NCI-H2107 treated with DMSO at 0.1 percent for 48 hours (cell line): ENCODE results near the gene FGF5.
"Not testable (repeated sequence)": the region's sequence is repeated elsewhere in the genome, so short reads cannot be mapped to it uniquely, and the experiment has no call there.

Experiments
- DNase-seq: peaks from one replicate; lab custom pipeline; 2025; ENCODE audit not compliant: unreplicated experiment; lab: John Stamatoyannopoulos, UW

FGF5 gene

DNA sequence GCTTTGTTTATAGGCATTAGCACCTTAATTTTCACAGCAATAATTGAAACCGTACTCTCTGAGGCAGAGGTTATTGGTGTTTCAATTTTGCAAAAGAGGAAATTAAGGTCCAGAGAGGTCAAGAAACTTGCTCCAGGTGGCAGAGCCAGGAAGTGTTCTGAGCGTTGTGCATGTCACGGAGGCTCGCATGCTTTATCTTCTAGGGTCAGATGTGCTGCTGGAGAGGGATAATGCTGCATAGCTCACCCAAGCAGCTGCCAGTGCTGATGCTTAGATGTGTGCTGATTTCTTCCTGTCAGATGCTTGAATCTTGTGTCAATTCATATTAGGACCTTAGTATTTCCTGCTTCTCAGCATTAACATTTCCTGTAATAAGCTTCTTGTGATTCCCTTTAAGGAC, 13.0 kb upstream of the FGF5 start:
- no peak for DNase-seq

- no peak for DNase-seq
Measured at GRCh38 chr4:80254114-80254513, 12.3 kb upstream of the FGF5 start.

- DNase-seq = no peak
Measured at GRCh38 chr4:80255329-80256095, 11.0 kb upstream of the FGF5 start.

- no peak for DNase-seq
Measured at GRCh38 chr4:80257851-80258250, 8.6 kb upstream of the FGF5 start.

GRCh38 chr4:80259012-80259411, 7.5 kb upstream of the FGF5 start:
- DNase-seq = peak; percentile 98

- DNase-seq = no peak
Measured at GRCh38 chr4:80259817-80260216, 6.6 kb upstream of the FGF5 start.

GRCh38 chr4:80261989-80262600, 4.4 kb upstream of the FGF5 start:
- DNase-seq = no peak

- no peak for DNase-seq
Measured at GRCh38 chr4:80263541-80264351, 2.7 kb upstream of the FGF5 start.

GRCh38 chr4:80264352-80264647, 2.2 kb upstream of the FGF5 start:
- no peak for DNase-seq

DNA sequence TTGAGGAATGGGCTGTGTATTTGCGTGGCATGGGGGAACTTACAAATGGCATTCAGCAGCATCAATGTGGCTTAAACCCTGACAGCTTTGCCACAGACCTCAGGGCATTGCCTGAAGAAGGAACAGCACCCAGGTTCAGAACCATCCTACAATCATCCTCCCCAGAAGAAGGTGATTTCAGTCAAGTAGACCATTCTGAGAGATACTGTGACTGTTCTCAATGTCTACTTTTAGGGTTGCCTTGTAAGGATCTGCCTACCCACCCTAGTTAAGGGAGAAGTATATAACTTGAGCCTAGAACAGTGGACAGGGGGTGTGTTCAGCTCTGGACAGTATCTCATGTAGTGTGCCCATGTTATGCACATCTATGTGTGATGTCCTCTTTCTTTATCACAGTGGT, 1.6 kb upstream of the FGF5 start:
- DNase-seq = no peak

GRCh38 chr4:80265571-80266252, 752 bp upstream of the FGF5 start:
- DNase-seq = no peak

GRCh38 chr4:80266902-80267380, 477 bp downstream of the FGF5 start:
- no peak for DNase-seq

- no peak for DNase-seq
Measured at GRCh38 chr4:80268081-80268823, 1.8 kb downstream of the FGF5 start.

- DNase-seq = no peak
Measured at GRCh38 chr4:80268936-80269335, 2.5 kb downstream of the FGF5 start.

GRCh38 chr4:80270321-80270720, 3.9 kb downstream of the FGF5 start:
- no peak for DNase-seq

- DNase-seq = no peak
Measured at GRCh38 chr4:80270868-80271267, 4.4 kb downstream of the FGF5 start.

GRCh38 chr4:80271801-80272200, 5.3 kb downstream of the FGF5 start:
- DNase-seq = no peak

DNA sequence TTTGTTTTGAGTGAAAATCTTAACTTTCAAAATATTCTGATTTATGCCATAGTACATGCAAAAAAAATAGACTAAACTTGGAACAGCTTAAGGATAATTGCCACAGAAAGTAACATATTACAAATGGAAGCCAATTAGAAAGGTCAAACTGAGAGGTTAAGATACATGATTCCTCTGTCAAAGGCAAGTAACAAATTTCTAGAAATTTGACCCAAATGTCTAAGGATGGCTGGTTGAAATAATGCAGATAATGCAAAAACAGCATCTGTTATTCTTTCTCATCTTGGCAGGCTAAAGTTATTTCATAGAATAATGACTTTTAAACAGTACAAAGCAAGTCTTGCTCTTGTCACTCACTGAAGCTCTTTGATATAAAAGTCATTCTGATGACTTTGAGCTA, 10.5 kb downstream of the FGF5 start:
- no peak for DNase-seq

DNA sequence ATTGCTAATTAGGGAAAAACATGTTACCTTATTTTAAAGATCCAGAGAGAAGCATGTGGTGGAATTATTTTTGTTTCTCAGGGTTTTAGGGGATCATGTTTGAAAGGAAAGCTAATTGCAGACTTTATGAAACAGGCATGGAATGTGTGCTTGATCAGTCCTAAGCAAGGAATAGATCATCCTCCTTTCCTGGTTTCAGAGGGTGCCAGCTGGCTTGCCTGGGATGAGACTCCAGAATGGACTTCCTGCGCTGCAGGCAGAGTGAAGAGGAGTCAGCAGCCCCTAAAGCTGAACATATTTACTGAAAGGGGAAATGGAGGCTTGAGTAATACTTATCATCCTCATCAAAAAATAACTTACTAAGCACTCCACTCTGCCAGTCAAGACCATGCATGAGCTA, 13.3 kb downstream of the FGF5 start:
- DNase-seq = no peak

- no peak for DNase-seq
Measured at GRCh38 chr4:80286451-80286850, 20.0 kb downstream of the FGF5 start.

DNA sequence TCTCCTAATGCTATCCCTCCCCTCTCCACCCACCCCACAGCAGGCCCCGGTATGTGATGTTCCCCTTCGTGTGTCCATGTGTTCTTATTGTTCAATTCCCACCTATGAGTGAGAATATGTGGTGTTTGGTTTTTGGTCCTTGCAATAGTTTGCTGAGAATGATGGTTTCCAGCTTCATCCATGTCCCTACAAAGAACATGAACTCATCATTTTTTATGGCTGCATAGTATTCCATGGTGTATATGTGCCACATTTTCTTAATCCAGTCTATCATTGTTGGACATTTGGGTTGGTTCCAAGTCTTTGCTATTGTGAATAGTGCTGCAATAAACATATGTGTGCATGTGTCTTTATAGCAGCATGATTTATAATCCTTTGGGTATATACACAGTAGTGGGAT, 24.2 kb downstream of the FGF5 start:
- not testable (repeated sequence) for DNase-seq
